PFSK-1 (cell line): ENCODE data around the gene ZNF429.

ENCODE experiments used
- FOXP2 ChIP-seq: optimal IDR thresholded peaks from 2 replicates; pipeline ENCODE3; 2011; ENCODE audit warnings: borderline replicate concordance, control low read depth, inconsistent platforms; ENCODE audit not compliant: insufficient read depth; ENCODE audit errors: extremely low read length, extremely low read depth
- POLR2AphosphoS5 ChIP-seq: IDR thresholded peaks from 2 replicates; pipeline ENCODE4 v1.6.1; 2012; ENCODE audit warnings: low read depth, mild to moderate bottlenecking, control low read depth, low read length, moderate library complexity
- SIN3A ChIP-seq: IDR thresholded peaks from 2 replicates; pipeline ENCODE4 v1.6.1; 2012; ENCODE audit warnings: mild to moderate bottlenecking, low read length, moderate library complexity, borderline replicate concordance; ENCODE audit not compliant: insufficient read depth
- TAF1 ChIP-seq: IDR thresholded peaks from 2 replicates; pipeline ENCODE4 v1.6.1; 2012; ENCODE audit warnings: low read length, control low read depth, borderline replicate concordance; ENCODE audit not compliant: insufficient read depth
- TF ChIP-seq, protein P1 (sequence below), 2 experiments: IDR thresholded peaks; 2 replicates each; pipeline versions ENCODE4 v1.6.1 to v1.8.0; 2011 to 2012; ENCODE audit warnings: low read depth in 2 of 2, low read length in 2 of 2, control low read depth in 1 of 2, inconsistent platforms in 1 of 2, mild to moderate bottlenecking in 1 of 2, moderate library complexity in 1 of 2; ENCODE audit not compliant: insufficient read depth in 1 of 2

ZNF429 gene

DNA sequence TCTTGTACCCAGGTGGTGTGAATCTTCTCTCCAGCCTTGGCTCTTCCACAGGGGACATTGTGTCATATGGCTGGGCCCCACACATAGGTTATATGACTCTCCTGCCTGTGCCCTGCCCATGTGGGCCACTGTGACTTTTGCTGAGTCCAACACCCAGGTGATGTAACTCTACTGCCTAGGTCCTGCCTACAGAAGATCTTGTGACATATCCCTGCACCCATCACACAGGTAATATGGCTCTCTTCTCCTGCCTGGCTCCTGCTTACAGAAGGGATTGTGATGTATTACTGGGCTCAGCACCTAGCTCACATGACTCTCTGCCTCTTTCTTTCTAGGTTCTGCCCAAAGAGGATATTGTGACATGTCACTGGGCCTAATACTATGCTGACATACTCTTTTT, 19.5 kb upstream of the ZNF429 start:
- no peak for TF ChIP-seq SIN3A
- TF ChIP-seq, protein P1, sequence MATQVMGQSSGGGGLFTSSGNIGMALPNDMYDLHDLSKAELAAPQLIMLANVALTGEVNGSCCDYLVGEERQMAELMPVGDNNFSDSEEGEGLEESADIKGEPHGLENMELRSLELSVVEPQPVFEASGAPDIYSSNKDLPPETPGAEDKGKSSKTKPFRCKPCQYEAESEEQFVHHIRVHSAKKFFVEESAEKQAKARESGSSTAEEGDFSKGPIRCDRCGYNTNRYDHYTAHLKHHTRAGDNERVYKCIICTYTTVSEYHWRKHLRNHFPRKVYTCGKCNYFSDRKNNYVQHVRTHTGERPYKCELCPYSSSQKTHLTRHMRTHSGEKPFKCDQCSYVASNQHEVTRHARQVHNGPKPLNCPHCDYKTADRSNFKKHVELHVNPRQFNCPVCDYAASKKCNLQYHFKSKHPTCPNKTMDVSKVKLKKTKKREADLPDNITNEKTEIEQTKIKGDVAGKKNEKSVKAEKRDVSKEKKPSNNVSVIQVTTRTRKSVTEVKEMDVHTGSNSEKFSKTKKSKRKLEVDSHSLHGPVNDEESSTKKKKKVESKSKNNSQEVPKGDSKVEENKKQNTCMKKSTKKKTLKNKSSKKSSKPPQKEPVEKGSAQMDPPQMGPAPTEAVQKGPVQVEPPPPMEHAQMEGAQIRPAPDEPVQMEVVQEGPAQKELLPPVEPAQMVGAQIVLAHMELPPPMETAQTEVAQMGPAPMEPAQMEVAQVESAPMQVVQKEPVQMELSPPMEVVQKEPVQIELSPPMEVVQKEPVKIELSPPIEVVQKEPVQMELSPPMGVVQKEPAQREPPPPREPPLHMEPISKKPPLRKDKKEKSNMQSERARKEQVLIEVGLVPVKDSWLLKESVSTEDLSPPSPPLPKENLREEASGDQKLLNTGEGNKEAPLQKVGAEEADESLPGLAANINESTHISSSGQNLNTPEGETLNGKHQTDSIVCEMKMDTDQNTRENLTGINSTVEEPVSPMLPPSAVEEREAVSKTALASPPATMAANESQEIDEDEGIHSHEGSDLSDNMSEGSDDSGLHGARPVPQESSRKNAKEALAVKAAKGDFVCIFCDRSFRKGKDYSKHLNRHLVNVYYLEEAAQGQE (IDR thresholded peaks at IDR 0.05; ENCODE audit: insufficient read depth in 1 of 2, low read depth in 2 of 2, low read length in 2 of 2): no peak

DNA sequence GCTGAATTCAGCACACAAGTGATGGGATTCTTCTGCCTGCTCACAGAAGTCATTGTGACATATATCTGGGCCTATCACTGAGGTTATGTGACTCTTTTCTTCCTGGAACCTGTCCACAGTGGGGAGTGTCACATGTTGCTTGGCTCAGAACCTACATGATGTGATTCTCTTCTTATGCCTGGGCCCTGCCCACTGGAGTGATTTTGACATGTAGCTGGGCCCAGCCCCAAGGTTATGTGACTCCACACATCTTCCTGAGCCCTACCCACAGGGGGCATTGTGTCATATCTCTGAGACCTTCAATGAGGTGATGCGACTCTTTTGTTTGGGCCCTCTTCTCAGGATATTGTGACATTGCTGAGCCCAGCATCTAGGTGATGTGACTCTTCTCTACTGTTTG, 17.4 kb upstream of the ZNF429 start:
- TF ChIP-seq, protein P1 (IDR thresholded peaks at IDR 0.05; ENCODE audit: insufficient read depth in 1 of 2, low read depth in 2 of 2, low read length in 2 of 2): no peak
- TF ChIP-seq TAF1 (no peak), FOXP2 (no peak), SIN3A (no peak), POLR2AphosphoS5 (no peak)

DNA sequence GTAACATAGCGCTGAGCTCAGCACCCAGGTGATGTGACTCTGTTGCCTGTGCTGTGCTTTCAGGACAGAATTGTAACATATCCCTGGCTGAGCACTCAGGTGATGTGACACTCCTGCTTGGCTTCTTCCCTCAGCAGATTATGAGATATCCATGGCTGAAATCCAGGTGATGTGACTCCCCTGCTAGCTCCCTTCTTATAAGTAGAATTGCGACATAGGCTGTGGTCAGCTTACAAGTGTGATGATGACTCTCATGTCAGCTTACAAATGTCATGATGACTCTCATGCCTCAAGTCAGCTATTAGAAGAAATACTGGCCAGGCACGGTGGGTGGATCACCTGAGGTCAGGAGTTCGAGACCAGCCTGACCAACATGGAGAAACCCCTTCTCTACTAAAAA, 14.3 kb upstream of the ZNF429 start:
- TF ChIP-seq, protein P1 (IDR thresholded peaks at IDR 0.05; ENCODE audit: insufficient read depth in 1 of 2, low read depth in 2 of 2, low read length in 2 of 2): no peak
- no peak for TF ChIP-seq POLR2AphosphoS5
- TF ChIP-seq TAF1: no peak
- TF ChIP-seq SIN3A: no peak
- no peak for TF ChIP-seq FOXP2

DNA sequence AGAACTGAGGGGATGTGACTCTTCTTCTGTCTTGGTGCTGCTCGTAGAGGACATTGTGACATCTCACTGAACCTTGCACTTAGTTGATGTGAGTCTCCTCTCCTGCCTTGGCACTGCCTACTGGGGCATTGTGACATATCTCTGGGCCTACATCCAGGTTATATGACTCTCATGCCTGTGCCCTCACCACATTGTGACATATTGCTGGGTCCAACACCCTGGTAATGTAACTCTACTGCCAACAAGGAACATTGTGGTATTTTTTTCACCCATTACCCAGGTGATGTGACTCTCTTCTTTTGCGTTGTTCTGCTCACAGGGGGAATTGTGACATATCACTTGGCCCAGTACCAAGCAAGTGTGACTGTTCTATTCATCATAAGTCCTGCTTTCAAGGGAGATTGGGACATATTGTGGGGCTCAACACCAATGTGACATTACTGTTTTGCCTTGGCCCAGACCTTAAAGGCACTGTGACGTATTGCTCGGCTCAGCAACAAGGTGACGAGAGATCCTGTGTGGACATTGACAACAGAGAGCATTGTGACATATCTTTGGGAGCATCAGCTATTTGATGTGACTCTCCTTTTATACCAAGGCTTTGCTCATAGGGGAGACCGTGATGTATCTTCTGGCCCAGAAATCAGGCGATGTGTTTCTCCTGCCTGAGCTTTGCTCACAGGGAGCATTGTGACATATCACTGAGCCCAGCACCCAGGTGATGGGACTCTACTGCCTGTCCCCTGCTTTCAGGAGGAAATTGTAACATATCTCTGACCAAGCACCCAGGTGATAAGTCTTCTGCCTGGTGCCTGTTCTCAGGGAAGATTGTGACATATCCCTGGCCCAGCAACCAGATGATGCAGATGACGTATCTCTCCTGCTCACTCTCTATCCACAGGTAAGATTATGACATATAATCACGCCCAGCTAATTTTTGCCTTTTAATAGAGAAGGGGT, 12.2 kb upstream of the ZNF429 start:
- TF ChIP-seq POLR2AphosphoS5 (no peak), TAF1 (no peak), SIN3A (no peak)
- TF ChIP-seq, protein P1 (IDR thresholded peaks at IDR 0.05; ENCODE audit: insufficient read depth in 1 of 2, low read depth in 2 of 2, low read length in 2 of 2): no peak
